ENCODE results near the gene LILRB5.
"Not testable (repeated sequence)": the region's sequence is repeated elsewhere in the genome, so short reads cannot be mapped to it uniquely, and the experiment has no call there.

Gene LILRB5

DNA sequence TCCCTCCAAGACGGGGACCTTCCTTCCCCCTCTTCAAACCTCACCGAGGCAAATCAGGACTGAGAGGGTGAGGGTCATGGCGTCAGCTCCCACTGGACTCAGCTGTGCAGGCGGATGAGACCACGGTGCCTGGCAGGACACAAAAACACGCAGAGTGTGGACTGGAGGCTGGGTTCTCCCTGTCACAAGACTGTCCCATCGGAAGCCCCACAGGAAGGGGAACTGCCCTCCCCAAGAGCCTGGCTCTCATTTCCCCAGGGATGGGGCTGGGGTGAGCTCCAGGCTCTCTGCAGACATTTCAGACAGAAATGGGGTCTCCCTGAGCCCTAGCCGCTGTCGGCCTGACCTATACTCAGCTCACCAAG, at the start of gene LILRB5:
LILRB5 (minus strand) TSS at position 158 of the 365 bp plus-strand sequence; CDS start at position 78, 80 bp downstream.
- no peak for DNase-seq

DNA sequence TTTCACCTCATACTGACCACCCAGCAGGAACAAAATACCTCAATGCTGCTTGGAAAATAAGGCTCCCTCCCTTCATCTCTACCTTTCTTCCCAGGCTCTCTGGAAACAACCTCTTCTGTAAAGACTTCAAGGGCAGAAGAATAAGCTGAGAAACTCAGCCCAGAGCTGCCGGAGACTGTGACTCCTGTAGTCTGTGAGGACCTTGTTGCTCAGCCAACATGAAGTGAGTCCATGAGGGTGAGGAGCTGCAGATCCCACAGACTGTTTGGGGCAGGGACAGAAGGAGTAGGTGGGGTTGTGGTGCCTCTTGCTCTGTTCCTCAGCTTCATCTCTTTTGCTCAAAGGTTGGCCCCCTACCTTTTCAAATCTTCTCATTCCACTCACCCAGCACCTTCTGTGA, 48.1 kb upstream of the LILRB5 start:
- no peak for DNase-seq

DNA sequence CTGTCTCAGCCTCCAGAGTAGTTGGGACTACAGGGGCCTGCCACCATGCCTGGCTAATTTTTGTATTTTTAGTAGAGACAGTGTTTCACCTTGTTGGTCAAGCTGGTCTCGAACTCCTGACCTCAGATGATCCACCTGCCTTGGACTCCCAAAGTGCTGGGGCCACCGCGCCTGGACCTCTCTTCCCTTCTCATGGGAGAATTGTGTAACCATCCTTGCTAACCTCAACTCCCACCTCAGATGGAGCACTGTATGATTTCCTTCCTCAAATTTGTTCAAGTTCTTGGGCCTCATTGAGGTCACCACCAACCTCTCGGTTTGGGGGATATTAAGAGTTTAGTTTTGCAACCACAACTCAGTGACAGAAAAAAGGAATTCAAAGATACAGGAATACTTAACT, 45.2 kb upstream of the LILRB5 start:
- no peak for DNase-seq

DNA sequence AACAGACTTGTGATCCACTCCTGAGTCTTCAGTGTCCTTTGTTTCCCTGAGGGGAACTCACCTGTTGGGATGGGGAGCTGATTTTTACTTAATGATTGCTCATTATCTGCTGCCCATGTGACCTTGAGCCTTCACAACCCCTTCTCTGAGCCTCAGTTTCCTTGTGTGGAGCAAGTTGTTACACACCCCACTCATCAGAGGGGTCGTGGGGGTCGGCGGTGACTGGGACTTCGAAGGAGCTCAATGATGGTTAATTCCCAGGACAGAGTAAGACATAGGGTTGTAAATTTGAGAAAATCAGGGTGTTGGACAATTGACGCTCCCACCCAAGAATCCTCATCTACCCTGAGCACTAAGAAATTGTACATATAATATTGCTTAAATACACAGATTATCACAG, 42.4 kb upstream of the LILRB5 start:
- no peak for DNase-seq

DNA sequence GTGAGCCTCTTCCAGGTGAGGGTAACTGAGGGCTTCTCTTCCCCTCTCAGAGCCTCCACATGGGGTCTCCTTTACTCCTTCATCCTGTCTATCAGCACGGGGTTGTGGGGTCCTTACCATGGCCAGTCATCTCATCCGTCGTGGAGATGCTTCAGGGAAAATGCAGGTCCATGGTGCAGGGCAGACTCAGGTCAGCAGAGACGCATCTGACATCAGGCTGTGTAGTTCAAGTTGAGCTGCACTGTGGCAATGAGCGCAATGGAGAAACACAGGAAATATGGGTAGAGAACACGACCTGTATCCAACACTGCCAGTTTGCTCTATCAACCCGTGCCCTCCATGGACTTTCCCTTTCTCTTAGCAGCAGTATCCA, 42.0 kb upstream of the LILRB5 start:
- no peak for DNase-seq

DNA sequence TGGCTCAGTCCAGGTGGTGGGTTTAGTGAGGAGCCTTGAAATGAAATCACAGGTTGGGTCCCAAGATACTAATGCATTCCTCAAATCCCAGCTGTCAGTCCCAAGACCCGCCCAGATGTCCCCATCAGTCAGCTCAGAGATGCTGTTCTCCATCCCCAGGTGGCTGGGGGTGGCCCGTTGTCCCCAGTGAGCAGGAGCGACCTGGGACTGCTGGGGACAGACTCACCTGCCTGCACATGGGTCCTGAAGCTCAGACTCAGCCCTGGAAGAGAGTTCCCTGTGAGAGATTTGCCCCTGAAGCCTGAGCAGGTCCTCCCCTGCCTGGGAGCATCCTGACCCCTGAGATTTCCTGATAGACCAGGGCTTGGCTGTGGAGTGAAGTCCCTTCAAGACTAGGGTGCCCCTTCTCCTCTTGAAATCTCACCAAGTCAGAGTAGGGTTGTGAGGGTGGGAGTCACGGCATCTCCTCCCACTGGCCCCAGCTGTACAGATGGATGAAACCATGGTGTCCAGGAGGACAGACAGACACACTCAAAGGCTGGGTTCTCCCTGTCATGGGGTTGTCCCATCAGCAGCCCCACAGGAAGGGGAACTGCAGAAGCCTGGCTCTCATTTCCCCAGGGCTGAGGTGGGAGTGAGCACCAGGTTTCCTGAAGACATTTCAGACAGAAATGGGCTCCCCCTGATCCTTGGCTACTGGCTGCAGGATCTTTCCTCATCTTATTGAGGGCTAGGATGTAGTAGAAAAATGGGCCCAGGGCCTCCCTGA, 41.5 kb upstream of the LILRB5 start:
- DNase-seq = no peak

DNA sequence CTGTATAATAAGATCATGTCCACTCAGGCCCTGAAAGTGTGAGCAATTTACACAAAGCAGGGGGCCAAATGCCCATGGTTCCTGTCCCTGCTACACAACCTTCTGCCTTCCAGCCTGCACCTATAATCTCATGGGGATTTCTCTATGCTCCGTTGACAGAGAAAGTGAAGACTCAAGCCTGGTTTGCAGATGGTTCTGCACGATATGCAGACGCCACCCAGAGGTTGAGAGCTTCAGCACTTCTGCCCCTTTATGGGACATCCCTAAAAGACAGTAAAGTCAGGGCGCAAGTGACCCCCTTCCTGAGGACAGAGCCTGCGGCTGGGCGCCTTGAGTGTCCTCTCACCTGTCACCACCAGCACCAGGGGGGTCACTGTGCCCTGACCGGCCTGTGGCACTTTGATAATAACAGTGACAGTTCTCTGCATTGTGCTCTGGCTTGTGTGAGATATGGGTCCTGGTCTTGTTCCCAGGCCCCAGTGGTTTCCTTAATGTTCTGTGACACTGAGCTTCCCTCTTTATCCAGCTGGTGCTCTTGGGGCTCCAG, 40.8 kb upstream of the LILRB5 start:
- no peak for DNase-seq

DNA sequence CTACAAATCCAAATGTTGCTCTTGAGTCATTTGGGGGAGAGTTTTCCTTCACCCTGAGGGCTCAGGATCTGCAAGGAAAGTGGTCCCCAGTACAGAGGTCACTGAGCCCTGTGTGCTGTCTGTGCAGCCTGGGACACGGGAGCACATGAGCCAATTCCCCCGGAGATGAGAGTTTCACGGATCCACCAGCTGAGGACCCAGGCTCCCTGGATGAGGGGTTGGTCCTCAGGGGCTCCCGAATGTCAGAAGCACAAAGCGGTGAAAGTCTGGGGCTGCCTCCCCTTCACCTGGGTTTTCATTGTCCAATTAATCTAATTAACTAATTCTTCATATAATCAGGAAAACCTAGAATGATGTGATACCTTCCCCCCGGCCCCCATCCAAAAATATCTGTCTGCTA, 37.5 kb upstream of the LILRB5 start:
- DNase-seq = no peak

DNA sequence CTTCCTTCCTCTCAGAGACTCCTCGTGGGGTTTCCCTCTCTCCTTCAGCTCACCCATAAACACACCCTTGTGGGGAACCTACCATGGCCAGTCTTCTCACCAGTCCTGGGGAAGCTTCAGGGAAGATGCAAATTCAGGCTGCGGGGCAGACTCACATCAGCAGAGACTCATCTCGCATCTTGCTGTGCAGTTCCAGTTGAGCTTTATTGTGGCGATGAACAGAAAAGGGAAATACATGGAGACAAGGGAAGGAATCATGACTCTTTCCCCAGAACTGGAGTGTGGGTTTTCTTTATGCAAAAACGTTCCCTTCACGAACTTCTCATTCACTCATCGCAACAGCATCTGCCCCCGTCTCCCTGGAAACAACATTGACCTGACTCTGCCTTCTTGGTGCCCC, 32.1 kb upstream of the LILRB5 start:
- DNase-seq = not testable (repeated sequence)

DNA sequence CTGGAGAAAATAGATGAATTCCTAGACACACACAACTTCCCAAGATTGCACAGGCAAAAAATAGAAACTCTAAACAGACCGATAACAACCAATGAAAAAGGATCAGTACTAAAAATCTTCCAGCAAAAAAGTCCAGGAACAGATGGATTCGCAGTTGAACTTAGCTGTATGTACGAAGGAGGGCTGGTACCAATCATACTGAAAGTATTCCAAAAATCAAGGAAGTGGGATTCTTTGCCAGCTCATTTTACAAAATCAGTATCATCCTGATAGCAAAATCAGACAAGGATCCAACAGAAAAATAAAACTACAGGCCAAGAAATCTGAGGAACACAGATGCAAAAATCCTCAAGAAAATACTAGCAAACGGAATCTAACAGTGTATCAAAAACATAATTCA, 30.4 kb upstream of the LILRB5 start:
- no peak for DNase-seq

DNA sequence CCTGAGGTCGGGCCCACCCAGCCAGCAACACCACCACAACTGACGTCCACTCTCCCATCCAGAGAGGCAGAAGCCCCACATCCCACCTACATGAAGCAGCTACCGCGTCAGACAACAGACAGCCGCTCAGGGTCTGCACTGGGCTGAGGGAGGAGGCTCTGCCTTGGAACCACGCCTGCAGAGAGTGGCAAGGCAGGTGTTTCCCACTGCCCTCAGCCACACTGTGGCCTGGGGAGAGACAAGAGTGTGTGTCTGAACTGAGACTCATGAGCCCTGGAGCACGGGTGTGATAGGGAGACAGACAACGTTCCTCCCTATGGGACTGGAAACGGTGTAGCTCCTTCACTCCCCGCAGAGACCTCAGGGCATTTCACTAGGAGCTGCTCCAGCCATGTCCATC, 29.2 kb upstream of the LILRB5 start:
- DNase-seq = not testable (repeated sequence)

DNA sequence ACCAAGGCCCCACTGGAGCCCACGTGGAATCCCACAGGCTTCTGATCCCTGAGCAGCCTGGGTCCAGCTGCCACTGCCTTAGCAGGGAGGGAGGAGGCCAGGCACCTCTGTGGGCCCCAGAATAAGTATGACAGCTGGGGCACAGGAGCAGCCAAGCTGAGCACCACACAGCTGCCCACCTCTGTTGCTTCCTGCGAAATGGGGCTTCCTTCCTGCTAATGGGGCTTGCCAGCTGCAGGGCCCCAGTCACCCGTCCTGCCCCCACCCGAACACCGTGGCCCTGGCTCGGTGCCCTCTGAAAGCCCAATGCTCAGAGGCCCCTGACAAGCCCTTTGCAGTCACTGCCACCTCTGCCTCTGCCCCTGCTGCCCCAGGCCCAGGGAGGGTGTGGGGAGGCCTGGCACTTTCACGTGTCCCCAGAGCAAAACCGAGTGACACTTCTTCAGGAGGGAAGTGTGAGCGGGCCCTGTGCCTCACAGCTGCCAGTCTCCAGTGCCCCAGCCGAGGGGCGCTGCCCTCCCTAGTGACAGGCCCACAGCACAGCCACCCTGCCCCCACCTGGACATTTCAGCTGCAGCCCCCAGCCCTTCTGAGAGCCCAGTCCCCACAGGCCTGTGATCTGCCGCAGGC, 28.5 kb upstream of the LILRB5 start:
- DNase-seq = not testable (repeated sequence)

DNA sequence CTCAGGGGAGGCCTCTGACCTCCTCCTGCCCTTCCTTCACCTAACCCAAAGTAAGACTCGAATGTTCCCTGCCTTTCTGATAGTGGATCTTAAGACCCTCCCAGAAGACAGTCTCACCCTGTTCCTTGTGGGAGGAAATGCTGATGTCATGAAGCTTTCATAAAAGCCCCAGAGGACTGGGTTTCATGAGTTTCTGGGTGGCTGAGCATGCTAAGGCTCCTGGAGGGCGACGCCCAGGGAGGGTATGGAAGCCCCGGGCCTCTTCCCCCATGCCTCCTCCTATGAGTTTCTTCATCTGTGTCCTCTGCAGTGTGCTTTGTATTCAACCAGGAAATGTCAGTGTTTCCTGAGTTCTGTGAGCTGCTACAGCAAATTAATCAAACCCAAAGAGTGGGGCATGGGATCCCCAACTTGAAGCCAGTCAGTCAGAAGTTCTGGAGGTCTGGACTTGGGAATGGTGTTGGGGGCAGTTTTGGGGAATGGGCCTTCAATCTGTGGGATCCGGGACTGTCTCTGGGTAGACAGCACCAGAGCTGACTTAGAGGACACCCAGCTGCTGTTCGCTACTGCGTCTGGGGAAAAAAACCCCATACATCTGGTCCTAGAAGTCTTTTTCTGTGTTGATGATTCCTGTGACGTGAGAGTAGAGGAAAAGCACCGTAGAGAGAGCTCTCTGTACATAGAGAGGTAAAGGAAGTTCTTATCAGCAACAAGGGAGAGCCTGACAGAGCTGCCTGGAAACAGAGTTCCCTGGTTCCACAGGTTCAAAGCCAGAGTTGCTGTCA, 25.8 kb upstream of the LILRB5 start:
- DNase-seq = no peak

DNA sequence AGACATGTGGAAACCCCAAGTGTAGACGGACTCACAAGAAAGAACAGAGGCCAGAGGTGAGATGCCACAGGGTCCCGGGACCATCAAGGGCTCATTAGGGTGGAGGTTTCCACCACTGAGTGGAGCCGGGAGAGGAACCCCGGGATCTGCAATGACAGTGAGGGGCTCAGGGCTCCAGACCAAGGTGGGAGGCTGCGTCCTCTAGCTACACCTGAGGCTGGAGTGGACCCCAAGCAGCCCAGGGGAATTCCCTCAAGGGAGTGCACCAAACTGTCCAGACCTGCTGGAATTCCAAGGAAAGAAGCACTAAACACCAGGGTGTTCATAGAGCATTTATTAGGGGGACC, 24.6 kb upstream of the LILRB5 start:
- not testable (repeated sequence) for DNase-seq

DNA sequence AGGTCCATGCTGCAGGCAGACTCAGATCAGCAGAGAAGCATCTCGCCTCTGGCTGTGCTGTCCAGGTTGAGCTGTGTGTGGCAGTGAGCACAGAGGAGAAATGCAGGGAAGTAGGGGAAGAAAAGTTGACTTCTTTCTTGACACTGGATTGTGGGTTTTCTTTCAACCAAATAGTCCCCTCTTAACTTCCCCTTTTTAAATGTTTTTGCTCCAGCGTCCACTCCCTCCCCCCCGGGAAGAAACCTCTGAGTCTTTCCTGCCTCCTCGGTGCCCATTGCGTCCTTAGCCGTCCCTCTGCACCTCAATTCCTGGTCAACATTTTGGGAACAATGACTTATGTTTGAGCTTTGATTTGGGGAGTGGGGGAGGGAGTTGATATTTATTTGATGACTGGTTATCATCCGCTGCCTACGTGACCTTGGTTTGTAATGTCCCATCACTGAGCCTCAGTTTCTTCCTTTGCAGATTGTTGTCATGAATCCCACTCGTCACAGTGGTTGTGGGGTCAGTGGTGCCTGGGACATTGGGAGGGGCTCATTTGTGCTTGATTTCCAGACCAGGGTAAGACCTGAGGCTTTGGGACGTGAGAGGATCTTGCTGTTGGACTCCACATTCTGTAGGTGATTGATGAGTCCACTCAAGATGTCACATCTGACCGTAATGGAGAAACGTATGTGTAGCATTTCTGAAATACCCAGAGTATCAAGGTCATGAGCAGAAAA, 24.1 kb upstream of the LILRB5 start, which contains the start of gene LILRB2:
LILRB2 (minus strand) TSS at position 104 of the 722 bp plus-strand sequence. CDS start 614 bp downstream, outside the sequence.
- no peak for DNase-seq

DNA sequence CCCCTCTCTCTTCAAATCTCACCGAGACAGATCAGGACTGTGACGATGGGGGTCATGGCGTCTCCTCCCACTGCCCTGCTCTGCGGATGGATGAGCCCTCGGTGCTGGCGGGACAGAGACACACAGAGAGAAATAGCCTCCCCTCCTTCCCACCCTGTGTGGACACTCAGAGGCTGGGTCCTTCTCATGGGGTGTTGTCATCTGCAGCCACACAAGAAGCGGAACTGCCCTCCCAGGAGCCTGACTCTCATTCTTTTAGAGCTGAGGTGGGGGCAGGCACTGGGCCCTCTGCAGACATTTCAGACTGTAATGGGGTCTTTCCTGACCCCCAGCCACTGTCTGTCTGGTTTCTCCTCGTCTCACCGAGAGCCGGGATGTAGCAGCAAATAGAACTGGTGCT, 23.4 kb upstream of the LILRB5 start:
- DNase-seq = not testable (repeated sequence)

DNA sequence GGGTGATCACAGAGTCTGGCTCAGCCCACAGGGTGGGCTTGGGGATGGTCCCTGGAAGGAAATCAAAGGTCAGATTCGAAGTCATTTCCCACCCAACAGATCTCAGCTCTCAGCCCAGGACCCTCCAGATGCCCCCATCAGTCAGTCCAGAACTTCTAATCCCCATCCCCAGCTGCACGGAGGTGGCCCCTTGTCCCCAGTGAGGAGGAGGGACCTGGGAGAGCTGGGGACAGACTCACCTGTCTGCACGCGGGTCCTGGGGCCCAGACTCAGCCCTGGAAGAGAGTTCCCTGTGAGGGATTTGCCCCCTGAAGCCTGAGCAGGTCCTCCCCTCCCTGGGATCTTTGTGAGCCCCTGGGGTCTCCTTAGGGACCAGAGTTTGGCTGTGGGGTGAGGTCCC, 23.0 kb upstream of the LILRB5 start:
- DNase-seq = not testable (repeated sequence)

DNA sequence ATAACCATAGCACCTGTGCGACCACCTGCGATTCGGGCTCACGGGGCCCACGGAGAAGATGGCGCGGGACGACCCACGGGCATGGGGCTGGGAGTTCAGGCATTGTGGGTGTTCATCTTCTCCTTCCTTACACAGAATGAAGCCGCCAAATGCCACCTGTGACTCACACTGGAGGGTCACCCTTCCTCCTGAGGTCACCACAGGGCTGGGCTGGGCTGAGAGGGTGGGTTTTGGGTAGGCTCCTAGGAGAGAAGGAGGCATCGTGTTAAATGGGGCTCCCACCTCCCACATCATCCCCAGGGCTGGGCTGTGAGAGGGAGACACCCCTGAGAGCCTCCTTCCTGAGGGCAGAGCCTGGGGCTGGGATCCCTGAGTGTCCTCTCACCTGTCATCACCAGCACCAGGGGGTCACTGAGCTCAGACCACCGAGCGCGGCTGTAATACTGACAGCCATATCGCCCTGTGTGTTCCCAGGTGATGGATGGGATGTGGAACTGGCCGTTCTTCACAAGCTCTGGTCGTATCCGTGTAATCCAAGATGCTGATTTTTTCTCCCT, 22.4 kb upstream of the LILRB5 start:
- DNase-seq = no peak

DNA sequence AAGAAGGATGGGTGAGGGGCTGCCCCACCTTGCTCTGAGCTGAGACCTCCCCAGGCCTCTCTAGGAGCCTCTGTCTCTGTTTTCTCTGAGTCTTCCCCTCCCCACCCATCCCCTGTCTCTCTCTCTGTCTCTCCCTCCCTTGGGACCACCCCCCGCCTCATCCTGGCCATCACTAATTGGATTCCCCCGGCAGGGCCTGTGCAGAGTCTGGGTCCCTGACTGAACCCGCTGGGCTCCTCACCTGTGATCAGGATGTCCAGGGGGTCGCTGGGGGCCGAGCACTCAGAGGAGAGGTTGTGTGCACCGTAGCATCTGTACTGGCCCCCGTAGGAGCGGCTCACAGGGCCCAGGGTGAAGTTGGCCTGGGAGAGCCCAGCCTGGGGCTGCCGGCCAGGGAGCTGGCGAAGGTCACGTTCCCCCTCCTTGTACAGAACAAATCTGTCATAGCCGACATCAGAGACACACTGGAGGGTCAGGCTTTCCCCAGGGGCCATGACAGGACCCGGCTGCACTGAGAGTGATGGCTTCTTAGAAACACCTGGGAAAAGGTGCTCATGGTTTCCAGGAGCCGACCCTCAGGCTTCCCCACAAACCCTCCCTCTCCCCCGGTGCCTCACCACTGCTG, 21.6 kb upstream of the LILRB5 start:
- DNase-seq = not testable (repeated sequence)

DNA sequence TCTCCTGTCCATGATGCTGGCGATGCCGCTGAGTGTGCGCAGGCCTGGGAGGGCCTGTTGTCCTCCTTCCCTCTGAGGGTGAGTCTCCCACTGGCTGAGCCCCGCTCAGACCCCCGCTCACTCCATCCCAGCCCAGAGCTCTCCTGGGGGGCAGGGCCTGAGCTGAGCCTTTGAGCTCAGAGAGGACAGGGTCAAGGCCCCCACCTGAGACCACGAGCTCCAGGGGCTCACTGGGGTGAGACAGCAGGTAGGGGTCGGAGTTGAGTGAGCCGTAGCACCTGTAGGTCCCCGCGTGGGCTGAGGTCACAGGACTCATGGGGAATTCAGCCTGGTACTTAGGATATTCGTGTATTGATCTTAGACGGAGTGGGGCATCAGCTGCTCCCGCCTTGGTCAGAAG, 21.0 kb upstream of the LILRB5 start:
- not testable (repeated sequence) for DNase-seq

DNA sequence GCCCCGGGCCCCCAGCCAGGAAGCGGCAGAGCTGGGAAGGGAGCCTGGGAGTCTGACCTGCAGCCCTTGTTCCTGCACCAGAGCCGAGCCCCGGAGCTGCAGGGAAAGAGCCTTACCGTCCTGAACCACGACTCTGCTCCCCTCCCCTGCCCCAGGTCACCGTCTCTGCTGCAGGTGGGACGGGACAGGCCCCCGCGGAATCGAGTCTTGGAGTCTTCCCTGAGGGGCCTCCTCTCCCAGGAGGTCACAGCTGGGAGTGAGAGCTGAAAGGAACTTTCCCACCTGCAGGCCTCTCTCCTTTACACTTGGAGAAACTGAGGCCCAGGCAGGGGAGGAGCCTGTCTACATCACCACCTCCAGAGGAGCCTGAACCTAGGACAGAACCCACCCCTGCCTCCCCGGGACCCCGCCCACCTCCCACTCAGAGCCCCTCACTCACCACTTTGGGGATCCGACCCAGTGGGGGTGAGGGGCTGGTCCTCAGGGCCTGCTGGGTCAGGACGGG, 20.1 kb upstream of the LILRB5 start:
- not testable (repeated sequence) for DNase-seq

DNA sequence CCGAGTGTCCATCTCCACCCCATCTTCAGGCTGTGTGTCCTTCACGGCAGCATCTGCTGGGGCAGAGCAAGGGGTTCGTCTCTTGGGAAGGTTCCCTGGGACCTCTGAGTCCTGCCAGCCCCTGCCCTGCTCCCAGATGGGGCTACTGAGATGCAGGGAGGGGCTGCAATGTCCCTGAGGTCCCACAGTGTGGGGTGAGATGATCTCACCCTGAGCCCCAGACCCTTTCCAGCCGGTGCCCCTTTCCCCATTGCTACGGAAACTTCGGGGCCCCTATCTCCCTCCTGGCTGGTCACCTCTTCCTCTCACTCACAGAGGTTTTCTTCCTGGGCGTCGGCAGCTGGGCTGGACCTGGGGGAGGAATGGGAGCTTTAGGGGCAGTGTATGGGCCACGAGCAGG, 18.9 kb upstream of the LILRB5 start:
- DNase-seq = no peak

Measured in NCI-H2029 (cell line).